Lower lobe of right lung (tissue), 2 donors: ENCODE measurements around the gene CRYGA. TPM values are rescaled to one million over a fixed set of nuclear protein-coding genes. Genes with fewer than 3 reads are reported as not detected.
"Not testable (repeated sequence)": the region's sequence is repeated elsewhere in the genome, so short reads cannot be mapped to it uniquely, and the experiment has no call there.

Experiments used
- ATAC-seq, 2 donors: fragments of 200-7000 bp; cut with Tn5 transposase; one replicate each; pipeline ENCODE4 v1.9.1; 2020 to 2022; ENCODE audit warnings: mild to moderate bottlenecking in 2 of 2, moderate library complexity in 2 of 2
- DNase-seq: peaks from one replicate; pipeline ENCODE4 v3.0.0-alpha.2; 2020
- H3K27ac ChIP-seq: fragments of 200-600 bp; one replicate; pipeline ENCODE4 v1.8.0; 2022
- H3K27me3 ChIP-seq: fragments of 200-600 bp; one replicate; pipeline ENCODE4 v1.8.0; 2022; ENCODE audit warnings: low read depth
- H3K36me3 ChIP-seq: fragments of 200-600 bp; one replicate; pipeline ENCODE4 v1.8.0; 2022; ENCODE audit warnings: mild to moderate bottlenecking
- H3K4me1 ChIP-seq: fragments of 200-600 bp; one replicate; pipeline ENCODE4 v1.8.0; 2022
- H3K4me3 ChIP-seq: fragments of 200-600 bp; one replicate; pipeline ENCODE4 v1.8.0; 2022; ENCODE audit warnings: mild to moderate bottlenecking
- H3K9me3 ChIP-seq: fragments of 200-600 bp; one replicate; pipeline ENCODE4 v1.8.0; 2022
- intact Hi-C: fragments of 100-400 bp; cut with DNase I; formaldehyde crosslinking; loops from one replicate; pipeline ENCODE4 v1.11.0; 2022
- total RNA-seq: library from RNA; stranded (reverse); fragmentation: NEBNext Ultra II Directional; extraction: Animal tissue kit (Norgen Biotek cat#: 25700); gene quantifications from one replicate; pipeline ENCODE4 v1.2.1, GENCODE V29; 2021
- TF ChIP-seq, protein P1 (sequence below): fragments of 200-600 bp; IDR thresholded peaks from one replicate; pipeline ENCODE4 v1.8.0; 2022; ENCODE audit warnings: antibody characterized with exemption, mild to moderate bottlenecking
- donor health status: DM: no; HTN: yes; CAD: no; lungs with severe emphysema.

Gene CRYGA
- total RNA-seq, 1 donor from 2014 or later, result not detected

DNA sequence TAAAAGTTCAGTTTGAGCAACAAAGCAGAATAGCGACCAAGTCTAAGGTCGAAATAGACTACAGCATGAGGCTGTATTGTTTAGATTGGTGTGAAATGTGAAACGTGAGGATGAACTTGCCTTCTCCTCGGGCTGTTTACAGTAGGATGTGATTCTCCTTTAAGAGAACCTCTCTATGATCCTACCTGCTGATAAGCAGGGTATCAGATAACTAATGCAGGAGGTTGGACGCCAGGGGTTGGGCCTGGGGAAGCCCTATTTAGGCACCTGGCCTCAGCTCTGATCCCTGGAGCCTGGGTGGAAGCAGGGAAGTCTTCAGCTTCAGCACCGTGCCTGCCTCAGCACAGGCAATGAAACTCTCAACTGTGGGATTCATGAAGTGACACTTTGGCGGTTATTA lies 50.4 kb downstream of the CRYGA start:
- DNase-seq (no peak), ATAC-seq (no peak)
- Histone ChIP-seq H3K27me3 (no peaks in the 10 kb centered on the region), H3K27ac (no peak overlapping the region), H3K36me3 (no peaks in the 10 kb centered on the region), H3K9me3 (no peaks in the 10 kb centered on the region), H3K4me3 (no peak overlapping the region), H3K4me1 (no peaks in the 10 kb centered on the region)
- intact Hi-C loops, result no loop called here
- TF ChIP-seq, protein P1, sequence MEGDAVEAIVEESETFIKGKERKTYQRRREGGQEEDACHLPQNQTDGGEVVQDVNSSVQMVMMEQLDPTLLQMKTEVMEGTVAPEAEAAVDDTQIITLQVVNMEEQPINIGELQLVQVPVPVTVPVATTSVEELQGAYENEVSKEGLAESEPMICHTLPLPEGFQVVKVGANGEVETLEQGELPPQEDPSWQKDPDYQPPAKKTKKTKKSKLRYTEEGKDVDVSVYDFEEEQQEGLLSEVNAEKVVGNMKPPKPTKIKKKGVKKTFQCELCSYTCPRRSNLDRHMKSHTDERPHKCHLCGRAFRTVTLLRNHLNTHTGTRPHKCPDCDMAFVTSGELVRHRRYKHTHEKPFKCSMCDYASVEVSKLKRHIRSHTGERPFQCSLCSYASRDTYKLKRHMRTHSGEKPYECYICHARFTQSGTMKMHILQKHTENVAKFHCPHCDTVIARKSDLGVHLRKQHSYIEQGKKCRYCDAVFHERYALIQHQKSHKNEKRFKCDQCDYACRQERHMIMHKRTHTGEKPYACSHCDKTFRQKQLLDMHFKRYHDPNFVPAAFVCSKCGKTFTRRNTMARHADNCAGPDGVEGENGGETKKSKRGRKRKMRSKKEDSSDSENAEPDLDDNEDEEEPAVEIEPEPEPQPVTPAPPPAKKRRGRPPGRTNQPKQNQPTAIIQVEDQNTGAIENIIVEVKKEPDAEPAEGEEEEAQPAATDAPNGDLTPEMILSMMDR, result no peak

DNA sequence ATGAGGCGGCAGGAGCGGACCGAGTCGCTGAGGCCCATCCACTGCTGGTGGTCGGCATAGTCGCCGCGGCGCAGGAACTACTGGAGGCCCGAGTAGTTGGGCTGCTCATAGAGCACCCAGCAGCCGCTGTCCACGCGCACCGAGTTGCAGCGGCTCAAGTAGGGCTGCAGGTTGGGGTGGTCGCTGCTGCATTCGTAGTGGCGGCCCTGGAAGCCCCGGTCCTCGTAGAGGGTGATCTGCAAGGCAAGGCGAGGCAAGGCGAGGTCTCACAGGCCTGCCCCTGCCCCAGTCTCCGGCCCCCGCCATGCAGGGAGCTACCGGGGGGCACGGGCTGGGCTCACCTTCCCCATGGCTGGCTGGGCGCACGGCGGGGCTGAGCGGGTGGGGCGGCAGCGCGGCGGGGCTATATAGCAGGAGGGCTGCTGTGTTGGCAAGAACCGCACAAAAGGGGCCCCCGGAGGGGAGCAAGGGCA lies 51.1 kb downstream of the CRYGA start:
- peak in 1 of 2 donors; percentile 47 for ATAC-seq
- H3K36me3 ChIP-seq, H3K27me3 ChIP-seq, intact Hi-C loops, H3K9me3 ChIP-seq, H3K4me3 ChIP-seq, H3K27ac ChIP-seq, H3K4me1 ChIP-seq, DNase-seq: not testable (repeated sequence)

Other genes with a start within 250 kb of the CRYGA start
- 25.8 TPM for gene PLEKHM3, start 138.1 kb downstream of the CRYGA start, total RNA-seq
- not detected for gene CRYGD, start 39.1 kb downstream of the CRYGA start, total RNA-seq
- gene CRYGC, start 33.8 kb downstream of the CRYGA start, total RNA-seq, result not detected
- not detected for gene CRYGB, start 17.4 kb downstream of the CRYGA start, total RNA-seq
- gene C2orf80, start 26.4 kb upstream of the CRYGA start, total RNA-seq, result not detected
- 152 TPM for gene IDH1, start 91.5 kb upstream of the CRYGA start, total RNA-seq
- 27.8 TPM for gene PIKFYVE, start 102.7 kb upstream of the CRYGA start, total RNA-seq
- 0.32 TPM for gene PTH2R, start 243.2 kb upstream of the CRYGA start, total RNA-seq